Kasumi-1 (cell line): Measurements from ENCODE around the gene DHX58.

Experiments used
- DNase-seq, 2 experiments: peaks; one replicate each; lab custom pipeline; 2025; lab: John Stamatoyannopoulos, UW

Gene DHX58

GRCh38 chr17:42053731-42054500 lies 58.6 kb downstream of the DHX58 start:
- no peak for DNase-seq

- no peak for DNase-seq
Measured at GRCh38 chr17:42052346-42052877, 60.1 kb downstream of the DHX58 start.

- no peak for DNase-seq
Measured at GRCh38 chr17:42051645-42052044, 60.9 kb downstream of the DHX58 start.
